Measurements from ENCODE around the gene COP1. TPM values are rescaled to one million over a fixed set of nuclear protein-coding genes. Genes with fewer than 3 reads are reported as not detected.

COP1 gene
- total RNA-seq, 1 experiment from 2014 or later, result 33.1 TPM

DNA sequence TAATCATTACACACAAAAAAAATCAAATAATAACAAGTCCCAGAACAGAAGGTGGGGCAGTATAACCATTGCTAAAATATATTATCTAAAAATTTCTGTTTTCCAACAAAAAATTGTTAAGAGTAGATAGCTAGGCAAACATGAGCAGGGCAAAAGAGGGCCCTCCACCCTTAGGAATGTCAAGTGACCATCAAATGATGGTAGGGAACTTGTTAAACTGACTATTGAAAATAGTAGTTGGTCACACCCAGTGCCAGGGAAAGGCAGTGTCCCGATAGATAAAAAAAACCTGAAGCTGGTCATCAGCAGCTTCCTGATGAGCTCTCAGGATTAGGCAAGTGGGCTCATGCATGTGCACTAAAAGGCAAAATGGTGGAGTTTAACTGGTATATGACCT lies 18.4 kb upstream of the COP1 start:
- TF ChIP-seq, protein P1, sequence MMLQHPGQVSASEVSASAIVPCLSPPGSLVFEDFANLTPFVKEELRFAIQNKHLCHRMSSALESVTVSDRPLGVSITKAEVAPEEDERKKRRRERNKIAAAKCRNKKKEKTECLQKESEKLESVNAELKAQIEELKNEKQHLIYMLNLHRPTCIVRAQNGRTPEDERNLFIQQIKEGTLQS (IDR thresholded peaks at IDR 0.05), result no peak
- TF ChIP-seq ZNF274 (IDR thresholded peaks at IDR 0.05; ENCODE audit: low read depth, low read length) (no peak), TCF7L2 (IDR thresholded peaks at IDR 0.05; ENCODE audit: borderline replicate concordance, extremely low read depth, insufficient read depth, insufficient read length) (no peak), CBX3 (IDR thresholded peaks at IDR 0.05; ENCODE audit: low read depth) (no peak), SP1 (IDR thresholded peaks at IDR 0.05; ENCODE audit: low read depth) (no peak), RAD21 (IDR thresholded peaks at IDR 0.05; ENCODE audit: low read depth) (no peak), SRF (IDR thresholded peaks at IDR 0.05; ENCODE audit: low read depth) (no peak), ZFX (IDR thresholded peaks at IDR 0.05) (no peak), EZH2 (IDR thresholded peaks at IDR 0.05) (no peak), POLR2A (IDR thresholded peaks at IDR 0.05; ENCODE audit: borderline replicate concordance, extremely low read depth, insufficient read depth, insufficient read length) (no peak), EZH2phosphoT487 (IDR thresholded peaks at IDR 0.05; ENCODE audit: borderline replicate concordance) (no peak)
- TF ChIP-seq, protein P2, sequence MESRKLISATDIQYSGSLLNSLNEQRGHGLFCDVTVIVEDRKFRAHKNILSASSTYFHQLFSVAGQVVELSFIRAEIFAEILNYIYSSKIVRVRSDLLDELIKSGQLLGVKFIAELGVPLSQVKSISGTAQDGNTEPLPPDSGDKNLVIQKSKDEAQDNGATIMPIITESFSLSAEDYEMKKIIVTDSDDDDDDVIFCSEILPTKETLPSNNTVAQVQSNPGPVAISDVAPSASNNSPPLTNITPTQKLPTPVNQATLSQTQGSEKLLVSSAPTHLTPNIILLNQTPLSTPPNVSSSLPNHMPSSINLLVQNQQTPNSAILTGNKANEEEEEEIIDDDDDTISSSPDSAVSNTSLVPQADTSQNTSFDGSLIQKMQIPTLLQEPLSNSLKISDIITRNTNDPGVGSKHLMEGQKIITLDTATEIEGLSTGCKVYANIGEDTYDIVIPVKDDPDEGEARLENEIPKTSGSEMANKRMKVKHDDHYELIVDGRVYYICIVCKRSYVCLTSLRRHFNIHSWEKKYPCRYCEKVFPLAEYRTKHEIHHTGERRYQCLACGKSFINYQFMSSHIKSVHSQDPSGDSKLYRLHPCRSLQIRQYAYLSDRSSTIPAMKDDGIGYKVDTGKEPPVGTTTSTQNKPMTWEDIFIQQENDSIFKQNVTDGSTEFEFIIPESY (IDR thresholded peaks at IDR 0.05; ENCODE audit: extremely low read depth, insufficient replicate concordance, low read length), result no peak
- TF ChIP-seq, protein P3, sequence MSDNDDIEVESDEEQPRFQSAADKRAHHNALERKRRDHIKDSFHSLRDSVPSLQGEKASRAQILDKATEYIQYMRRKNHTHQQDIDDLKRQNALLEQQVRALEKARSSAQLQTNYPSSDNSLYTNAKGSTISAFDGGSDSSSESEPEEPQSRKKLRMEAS (IDR thresholded peaks at IDR 0.05), result no peak
- Histone ChIP-seq H3K27me3 (ENCODE audit: insufficient read depth, low read length) (no peaks in the 10 kb centered on the region), H3K79me2 (ENCODE audit: insufficient read depth, low read length) (no peaks in the 10 kb centered on the region), H3K9me2 (ENCODE audit: insufficient read depth) (0 out of 2 replicates have a peak, but pooled peaks cover 2% of the 10 kb centered on the region), H3K36me3 (ENCODE audit: control insufficient read depth in 1 of 2, insufficient read depth in 2 of 2, low read length in 2 of 2) (no peaks in the 10 kb centered on the region), H3K27ac (ENCODE audit: low read depth, low read length) (no peak overlapping the region), H3K4me2 (ENCODE audit: low read length) (no peak overlapping the region), H3K4me3 (replicated peaks in 1 of 2; ENCODE audit: low read depth in 1 of 2, low read length in 2 of 2) (no peak overlapping the region), H3K9me3 (ENCODE audit: control insufficient read depth in 1 of 2, insufficient read depth in 1 of 2, low read depth in 1 of 2, low read length in 2 of 2) (no peaks in the 10 kb centered on the region), H4K20me1 (ENCODE audit: insufficient read depth) (no peaks in the 10 kb centered on the region), H3K9ac (ENCODE audit: low read length) (no peak overlapping the region), H3K4me1 (ENCODE audit: control insufficient read depth in 1 of 2, insufficient read depth in 2 of 2, low read length in 2 of 2) (no peaks in the 10 kb centered on the region), H2AFZ (ENCODE audit: low read depth, low read length, poor library complexity, severe bottlenecking) (no peak overlapping the region)
- ATAC-seq, result no peak
- intact Hi-C loops (cut with micrococcal nuclease), result no loop called here
- POLR2A ChIA-PET, result no interaction called here
- CTCF ChIA-PET, result no interaction called here
- RAD21 ChIA-PET (ENCODE audit: low non-redundant PET in 1 of 2, low total read pairs in 2 of 2, uncharacterized antibody in 2 of 2, unreplicated experiment in 2 of 2), result no interaction called here
- no peak for DNase-seq (ENCODE audit: low read depth, low spot score)
- BruUV-seq (replicated peaks), result no TSS peak

Measured in HCT116 (cell line).